GM12801 (cell line): ENCODE results near the gene MARCO.

Experiments
- TF ChIP-seq, protein P1 (sequence below): IDR thresholded peaks from one replicate; pipeline ENCODE4 v1.5.1; 2011; ENCODE audit warnings: control low read depth; ENCODE audit not compliant: insufficient read length; ENCODE audit errors: extremely low read depth

MARCO gene

DNA sequence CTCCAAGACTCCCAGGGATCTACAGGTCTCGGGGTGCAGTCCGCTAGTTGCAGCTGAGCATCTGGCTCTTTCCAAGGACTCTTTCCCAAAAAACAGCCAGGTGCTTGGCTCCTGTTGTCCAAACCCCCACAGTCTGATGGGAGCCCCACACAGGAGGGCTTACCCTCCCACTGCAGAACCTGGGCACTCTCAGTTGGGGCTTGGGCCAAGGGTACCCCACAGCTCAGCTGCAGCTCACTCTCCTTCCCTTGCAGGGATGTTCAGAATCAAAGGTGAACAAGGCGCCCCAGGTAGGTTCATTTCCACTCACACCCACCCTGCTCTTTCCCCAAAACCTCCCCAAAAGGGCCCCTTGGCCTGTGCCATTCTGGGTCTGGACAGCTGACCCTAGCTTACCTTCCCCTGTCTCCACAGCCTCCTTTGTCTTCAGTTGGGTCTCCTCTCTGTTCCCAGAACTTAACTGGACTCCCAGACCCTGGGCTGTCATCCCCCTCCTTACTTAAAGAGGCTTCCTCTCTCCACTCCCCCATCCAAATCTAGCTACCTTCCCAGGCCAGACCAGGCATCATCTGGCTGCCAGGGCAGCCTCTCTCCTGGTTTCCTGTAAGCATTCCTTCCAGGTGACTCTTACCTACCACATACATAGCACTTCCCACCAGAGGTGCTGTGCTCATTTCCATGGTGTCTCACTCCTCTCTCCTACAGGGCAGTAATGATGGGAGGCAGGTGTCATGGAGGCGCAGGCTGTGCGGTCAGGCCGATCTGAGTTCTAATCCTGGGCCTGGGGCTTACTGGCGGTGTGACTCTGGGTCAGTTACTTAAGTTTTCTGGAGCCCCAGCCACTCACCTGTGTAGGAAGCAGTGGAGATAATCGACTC, 29.5 kb downstream of the MARCO start:
- TF ChIP-seq, protein P1, sequence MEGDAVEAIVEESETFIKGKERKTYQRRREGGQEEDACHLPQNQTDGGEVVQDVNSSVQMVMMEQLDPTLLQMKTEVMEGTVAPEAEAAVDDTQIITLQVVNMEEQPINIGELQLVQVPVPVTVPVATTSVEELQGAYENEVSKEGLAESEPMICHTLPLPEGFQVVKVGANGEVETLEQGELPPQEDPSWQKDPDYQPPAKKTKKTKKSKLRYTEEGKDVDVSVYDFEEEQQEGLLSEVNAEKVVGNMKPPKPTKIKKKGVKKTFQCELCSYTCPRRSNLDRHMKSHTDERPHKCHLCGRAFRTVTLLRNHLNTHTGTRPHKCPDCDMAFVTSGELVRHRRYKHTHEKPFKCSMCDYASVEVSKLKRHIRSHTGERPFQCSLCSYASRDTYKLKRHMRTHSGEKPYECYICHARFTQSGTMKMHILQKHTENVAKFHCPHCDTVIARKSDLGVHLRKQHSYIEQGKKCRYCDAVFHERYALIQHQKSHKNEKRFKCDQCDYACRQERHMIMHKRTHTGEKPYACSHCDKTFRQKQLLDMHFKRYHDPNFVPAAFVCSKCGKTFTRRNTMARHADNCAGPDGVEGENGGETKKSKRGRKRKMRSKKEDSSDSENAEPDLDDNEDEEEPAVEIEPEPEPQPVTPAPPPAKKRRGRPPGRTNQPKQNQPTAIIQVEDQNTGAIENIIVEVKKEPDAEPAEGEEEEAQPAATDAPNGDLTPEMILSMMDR, result no peak

DNA sequence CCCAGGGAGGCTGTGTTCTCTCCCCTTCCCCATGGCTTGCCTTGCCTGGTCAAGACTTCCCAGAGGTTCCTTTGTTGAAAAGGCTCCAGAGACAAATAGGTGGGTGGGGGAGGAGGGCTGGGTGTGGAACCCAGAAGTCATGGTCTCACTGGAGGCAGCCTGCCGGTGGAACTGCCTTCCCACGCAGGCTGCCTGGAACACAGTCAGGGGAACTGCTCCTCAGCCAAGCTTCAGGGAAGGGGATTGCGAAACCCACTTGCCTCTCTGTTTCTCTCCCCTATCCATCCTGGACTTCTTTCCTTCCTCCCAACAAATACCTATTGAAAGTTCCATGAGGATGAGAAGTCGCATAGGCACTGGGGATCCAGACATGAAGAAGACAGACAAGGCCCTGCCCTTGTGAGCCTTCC, 31.6 kb downstream of the MARCO start:
- TF ChIP-seq, protein P1, result no peak

- TF ChIP-seq, protein P1, result no peak
These were observed 32.4 kb downstream of the MARCO start for GRCh38 chr2:118974103-118974993.

- TF ChIP-seq, protein P1, result no peak
These were observed 33.1 kb downstream of the MARCO start for GRCh38 chr2:118975133-118975532.

DNA sequence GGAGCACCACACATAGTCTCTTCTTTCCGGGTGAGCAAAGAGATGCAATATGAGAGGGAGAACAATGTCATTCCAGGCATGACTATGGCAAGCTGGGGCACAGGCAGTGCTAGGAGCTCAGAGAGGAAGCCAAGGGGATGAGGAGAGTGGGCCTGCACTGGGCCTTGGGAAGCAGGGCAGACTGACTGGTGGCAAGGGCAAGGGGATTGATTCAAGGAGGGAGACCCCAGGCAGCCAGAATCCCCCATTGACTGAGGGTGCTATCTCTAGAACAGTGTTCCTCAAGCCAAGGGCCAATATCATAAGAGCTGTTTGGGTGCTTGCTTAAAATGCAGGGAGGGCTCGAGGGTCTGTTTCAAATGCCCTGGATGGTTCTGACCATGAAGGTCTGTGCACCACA, 36.1 kb downstream of the MARCO start:
- TF ChIP-seq, protein P1, result no peak

- TF ChIP-seq, protein P1, result no peak
These were observed 37.3 kb downstream of the MARCO start for GRCh38 chr2:118979152-118979861.

DNA sequence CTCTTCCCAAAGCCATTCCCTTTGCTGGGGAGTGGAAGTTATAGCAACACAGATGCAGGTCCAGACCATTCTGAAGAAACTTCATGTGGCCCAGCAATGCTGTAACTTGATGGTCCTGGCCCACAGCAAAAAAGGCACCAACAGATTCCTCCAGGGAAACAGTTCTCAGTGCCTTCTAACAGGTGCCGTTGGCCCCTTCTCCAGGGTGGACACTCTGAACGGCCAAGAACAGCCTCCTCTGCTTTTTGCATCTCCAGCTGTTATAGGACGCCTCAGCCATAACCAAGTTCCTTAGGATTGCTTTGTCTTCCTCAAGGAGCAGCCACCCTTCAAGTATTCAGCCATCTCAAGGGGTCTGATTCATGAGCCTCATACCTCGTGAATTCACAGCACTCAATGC, 38.0 kb downstream of the MARCO start:
- TF ChIP-seq, protein P1, result no peak
